Activated T-helper 9 cell treated with anti-CD3 and anti-CD28 coated beads, Interleukin-2, amount 50 U/mL, for 16 hours (primary cell): ENCODE measurements around the gene ANKRD42.

ENCODE experiments used
- DNase-seq: peaks from one replicate; pipeline ENCODE4 v3.0.0-alpha.2; 2020; ENCODE audit warnings: low read depth

ANKRD42 gene

DNA sequence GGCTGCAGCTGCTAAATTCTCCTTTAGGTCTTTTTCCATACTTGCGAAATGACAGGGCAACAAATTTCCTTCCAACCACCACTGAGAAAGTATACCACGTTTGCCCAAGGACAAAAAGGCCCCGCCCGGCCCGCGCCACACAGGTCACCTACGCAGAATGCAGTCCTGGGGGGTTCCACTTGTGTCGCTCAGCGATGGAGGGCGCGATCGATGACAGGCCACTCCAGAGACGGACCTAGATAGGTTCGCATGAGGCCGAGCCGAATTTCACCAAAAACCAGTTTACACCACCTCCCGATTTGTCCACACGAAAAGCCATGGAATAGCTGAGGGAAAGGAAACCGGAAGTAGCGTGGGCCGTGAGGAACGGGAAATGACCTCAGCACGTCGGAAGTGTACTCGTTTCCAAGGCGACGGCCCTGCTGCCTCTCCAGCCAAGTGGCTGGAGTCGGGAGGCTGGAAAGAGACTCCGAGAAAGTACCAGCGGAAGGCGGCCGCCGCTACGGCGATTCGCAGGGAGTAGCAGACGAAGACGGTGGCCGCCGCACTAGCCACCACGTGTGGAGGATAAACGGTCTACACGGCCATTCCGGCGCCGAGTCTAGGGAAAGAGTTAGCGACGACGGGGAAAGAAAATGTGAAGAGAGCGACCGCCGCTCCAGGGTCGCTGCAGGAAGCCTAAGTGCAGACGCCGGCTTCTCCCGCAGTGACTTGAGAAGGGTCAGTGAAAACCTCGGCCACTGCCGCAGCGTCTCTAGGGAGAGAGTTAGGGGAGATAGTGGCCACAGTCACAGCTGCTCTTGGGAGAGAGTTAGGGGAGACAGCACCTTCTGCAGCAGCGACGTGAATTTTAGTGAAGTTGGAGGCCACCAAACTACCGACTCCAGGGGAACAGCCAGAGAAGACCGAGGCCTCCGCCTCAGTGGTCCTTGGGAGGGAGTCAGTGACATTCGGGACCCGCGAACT lies at the start of gene ANKRD42:
ANKRD42 (plus strand) TSS at position 398 of the 966 bp plus-strand sequence. CDS start 959 bp downstream, outside the sequence.
- DNase-seq, result peak; percentile 77

GRCh38 chr11:83147895-83148294 lies 45.6 kb upstream of the ANKRD42 start:
- no peak for DNase-seq

DNA sequence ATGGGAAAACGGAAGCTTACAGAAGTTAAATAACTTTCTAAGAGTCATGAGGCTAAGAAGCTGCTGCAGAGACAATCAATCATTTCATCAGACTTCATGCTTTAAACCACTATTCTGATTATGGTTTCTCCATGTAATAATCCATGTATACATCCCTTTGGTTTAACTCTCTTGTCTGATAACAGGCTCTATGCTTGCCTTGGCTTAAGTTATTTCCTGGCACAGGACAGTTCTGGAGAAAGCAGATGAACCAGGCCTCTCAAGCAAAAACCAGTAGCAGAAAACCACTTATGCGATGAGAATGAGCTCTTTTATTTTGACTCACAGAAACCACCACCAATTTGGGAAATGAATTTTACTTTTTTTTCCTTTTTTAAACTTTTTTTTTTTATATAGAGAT lies 43.1 kb upstream of the ANKRD42 start:
- no peak for DNase-seq

DNA sequence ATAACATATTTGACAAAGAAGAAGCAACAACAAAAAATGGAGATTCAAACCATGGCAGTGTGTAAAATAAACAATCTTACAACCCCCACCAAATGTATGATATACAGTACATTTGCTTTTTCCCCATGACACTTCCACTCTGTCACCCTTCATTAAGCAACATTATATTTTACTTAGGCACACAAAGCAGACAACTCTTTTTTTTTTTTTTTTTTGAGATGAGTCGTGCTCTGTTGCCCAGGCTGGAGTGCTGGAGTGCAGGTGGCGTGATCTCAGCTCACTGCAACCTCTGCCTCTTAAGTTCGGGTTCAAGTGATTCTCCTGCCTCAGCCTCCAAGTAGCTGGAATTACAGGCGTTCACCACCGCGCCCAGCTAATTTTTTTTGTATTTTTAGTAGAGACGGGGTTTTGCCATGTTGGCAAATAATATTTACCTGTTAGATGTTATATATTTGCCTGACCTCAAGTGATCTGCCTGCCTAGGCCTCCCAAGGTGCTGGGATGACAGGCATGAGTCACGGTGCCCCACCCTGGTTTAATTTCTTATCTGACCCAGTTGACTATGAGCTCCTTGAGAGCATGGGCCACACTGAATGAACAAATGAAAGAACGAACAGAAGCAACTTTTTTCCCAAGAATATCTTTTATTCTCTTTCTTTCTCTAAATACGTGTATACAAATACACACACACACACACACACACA lies 42.1 kb upstream of the ANKRD42 start:
- DNase-seq, result no peak

DNA sequence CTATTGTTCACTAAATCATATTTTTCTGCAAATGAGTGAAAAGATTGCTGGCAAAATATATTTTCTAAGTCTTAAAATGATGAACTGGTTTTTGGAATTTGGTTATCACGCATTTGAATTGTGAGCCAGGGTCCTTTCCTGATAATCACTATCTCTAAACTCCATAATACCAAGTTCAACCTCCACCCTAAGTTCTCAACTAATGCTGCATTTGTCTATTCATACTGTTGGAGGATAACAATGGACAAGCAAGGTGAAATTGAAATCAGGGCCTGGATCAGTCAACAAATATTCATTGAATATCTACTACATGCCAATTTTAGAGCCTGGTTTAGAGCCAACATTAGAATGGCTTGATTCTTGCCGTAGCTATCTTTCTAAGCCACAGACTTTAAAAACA lies 41.2 kb upstream of the ANKRD42 start:
- DNase-seq, result no peak

DNA sequence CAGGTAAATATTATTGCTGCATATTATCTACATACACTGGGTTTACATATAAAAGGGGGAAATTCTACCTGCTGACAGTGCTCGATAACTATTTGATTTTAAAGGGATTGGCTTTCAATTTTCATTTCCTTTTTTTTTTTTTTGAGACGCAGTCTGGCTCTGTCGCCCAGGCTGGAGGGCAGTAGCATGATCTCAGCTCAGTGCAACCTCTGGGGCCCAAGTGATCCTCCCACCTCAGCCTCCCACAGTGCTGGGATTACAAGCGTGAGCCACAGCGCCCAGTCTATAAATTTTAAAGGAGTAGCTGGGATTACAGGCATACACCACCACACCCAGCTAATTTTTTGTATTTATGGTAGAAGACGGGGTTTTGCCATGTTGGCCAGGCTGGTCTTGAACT lies 39.7 kb upstream of the ANKRD42 start:
- no peak for DNase-seq

GRCh38 chr11:83156144-83156995 lies 37.1 kb upstream of the ANKRD42 start:
- DNase-seq, result peak; percentile 97

DNA sequence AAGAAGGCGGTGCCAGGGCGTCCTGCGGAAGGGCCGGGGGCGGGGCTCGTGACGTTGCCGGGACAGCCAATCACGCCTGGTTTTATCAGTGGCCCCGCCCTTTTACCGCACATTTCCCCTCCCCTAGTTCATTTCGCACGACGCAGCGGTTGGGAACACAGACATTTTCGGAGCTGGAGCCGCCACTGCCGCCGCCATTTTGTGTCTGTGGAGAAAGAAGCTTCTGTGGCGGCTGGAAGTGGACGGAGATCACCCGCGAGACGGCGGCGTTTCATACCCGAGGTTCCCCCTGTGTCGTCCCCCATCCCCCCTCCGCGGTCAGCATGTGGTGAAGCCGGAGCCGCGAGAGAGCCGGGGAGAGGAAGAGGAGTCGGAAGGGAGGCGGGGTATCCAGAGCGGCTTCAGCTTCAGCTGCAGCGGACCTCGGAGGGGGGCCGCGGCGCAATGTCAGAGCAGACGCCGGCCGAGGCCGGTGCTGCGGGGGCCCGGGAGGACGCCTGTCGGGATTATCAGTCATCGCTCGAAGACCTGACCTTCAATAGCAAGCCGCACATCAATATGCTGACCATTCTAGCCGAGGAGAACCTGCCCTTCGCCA lies 36.4 kb upstream of the ANKRD42 start, which contains the start of gene PCF11:
PCF11 (plus strand) TSS at position 136 of the 598 bp plus-strand sequence; CDS start at position 445, 309 bp downstream.
- no peak for DNase-seq

DNA sequence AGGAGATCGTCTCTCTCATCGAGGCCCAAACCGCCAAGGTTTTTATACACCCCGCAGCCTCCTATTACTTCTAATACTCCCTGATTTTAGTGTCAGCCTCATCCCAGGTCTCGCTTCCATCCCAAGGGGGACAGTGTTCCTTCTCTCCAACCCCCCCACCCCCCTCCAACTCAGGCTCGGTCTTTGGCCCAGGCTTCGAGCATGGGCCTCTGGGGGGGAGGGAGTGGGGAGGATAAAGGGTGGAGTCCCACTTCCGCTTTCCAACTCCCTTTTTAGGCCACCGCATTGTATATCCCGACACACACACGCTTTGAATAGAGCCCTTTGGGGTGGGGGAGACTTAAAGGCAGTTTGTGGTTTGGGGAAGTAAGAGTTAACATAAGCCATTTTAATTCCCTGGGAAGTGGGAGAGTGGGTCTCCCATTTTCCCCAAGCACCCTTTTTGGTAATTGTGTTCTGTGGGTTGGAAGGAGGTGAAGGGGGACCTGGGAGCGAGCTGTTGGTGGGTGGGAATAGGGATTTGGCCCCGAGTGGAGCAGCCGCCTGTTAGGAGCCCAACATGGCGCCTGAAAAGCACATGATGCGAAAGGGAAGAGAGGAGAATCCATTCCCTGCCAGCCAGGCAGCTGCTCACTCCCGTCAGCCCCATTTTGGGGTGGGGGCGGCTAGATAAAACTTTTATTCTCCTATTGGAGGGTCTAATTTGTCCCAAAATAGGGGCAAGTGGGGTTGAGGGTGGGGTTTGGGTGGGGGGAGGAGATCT lies 35.7 kb upstream of the ANKRD42 start:
- peak; percentile 23 for DNase-seq

GRCh38 chr11:83158357-83158786 lies 35.1 kb upstream of the ANKRD42 start:
- DNase-seq, result no peak

DNA sequence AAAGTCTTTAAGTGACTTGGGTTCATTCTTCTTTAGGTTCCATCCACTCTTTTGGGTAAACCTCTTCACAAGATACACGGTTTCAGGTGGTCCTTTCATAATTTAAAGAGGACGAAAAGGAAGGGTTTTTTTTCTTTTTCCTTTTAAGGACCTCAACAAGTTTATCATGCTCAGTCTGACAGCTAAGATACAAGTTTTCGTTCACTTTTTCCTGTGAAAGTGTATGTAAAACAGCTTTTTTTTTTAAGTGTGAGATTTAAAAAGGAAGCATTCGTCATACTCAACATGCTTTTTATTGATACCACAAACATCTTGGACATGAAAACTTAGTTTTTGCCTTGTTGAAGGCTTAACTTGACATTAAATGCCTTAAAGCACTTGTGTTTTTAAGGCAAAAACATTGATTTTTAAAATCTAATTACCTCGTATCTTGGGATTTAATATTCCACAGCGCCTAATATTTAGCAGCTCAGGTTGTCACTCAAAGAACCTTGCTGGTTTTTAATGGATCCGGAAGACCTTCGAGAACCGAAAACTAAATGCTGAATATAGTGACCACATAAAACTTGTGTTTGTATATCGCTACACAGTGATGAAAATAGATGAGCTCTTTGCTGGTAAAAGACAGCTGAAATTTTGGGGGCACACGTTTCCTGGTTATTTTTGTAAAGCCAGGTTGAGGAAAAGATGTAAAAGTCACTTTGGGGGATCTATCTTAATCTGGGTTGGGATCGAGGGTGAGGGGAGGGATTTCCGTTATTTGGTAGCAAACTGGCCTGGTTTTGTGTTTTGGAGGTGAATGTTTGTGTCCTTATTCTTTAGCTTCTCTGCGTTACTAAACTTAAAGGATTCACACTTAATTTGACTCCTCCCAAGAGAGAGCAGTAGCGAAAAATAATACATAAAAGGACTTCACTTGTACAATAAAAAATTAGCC lies 34.3 kb upstream of the ANKRD42 start:
- DNase-seq, result no peak

GRCh38 chr11:83159902-83160865 lies 33.3 kb upstream of the ANKRD42 start:
- DNase-seq, result no peak

DNA sequence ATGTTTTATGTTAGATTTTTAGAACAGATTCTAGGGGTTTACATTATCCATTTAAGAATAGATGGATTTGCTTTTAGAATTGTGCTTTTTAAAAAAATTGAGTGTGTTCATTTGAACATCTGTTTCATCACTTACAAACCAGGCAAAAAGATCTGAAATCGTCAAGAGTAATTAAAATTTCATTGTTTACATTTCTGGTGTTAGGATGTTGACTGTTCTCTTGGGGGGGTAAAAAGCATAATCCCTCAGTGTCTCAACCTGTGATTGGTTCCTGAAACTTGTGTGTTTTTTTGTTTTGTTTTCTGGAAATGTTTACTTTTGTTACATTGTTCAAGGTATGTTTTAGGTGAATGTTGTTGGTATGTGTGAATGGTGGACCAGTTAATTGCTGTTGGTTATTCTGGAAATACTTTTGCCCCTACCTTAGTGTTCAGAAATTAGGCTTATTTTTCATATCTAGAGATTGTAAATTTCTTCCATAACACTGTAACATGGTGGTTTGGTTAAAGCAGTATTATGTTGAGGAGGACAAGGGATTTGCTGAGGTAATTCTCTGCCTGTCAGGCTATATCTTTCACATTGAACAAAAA lies 31.8 kb upstream of the ANKRD42 start:
- no peak for DNase-seq

DNA sequence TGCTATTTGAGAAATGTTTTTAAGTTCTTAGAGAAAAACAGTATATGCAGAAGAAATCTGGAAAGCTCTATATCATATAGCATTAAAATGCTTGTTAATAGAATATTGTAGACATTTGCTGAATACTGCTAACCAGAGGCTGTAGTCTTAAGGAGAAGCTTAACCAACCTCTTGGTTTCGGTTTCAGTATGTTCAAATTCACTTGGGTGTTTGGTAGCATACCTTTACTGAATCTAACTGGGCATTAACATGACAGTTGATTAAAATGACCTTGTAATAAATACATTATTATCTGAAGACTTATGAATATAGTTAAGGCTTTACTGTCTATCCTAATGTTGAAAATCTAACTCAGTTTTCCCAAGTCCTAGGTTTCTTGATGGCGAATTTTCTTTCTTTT lies 31.1 kb upstream of the ANKRD42 start:
- no peak for DNase-seq

DNA sequence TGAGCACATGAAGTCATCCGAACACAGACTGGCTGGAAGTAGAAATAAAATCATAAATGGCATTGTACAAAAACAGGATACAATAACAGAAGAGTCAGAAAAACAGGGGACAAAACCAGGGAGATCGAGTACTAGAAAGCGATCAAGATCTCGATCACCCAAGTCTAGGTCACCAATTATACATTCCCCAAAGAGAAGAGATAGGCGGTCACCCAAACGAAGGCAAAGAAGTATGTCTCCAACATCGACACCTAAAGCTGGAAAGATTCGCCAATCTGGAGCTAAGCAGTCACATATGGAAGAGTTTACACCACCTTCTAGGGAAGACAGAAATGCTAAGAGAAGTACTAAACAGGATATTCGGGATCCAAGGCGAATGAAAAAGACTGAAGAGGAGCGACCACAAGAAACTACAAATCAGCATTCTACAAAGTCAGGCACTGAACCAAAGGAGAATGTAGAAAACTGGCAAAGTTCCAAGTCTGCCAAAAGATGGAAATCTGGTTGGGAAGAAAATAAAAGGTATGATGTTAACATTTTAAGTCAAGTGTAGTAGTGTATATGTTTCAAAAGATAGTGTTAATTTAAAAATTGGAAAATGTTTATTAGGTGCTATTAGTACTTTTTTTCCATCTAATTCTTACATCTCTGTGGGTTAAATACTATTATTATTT lies 27.2 kb upstream of the ANKRD42 start:
- DNase-seq, result no peak

- DNase-seq, result no peak
Observed at GRCh38 chr11:83168756-83169155, 24.8 kb upstream of the ANKRD42 start.

DNA sequence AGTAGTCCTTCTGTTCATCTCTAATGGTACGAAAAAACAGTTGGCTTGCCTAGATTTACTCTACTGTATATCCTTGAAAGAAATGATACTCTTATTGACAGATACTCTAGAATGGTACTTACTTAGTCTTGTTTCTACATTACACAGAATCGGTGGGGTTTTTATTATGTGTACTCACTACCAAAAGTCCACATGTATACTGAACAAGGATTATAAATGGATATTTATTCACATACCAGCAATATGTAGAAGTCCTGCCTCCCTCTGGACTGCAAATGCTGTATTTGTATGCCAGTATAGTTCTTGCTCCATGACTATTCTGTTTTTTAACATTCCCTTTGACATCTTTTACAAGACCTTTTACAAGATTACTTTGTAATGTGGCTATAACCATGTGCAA lies 22.6 kb upstream of the ANKRD42 start:
- DNase-seq, result no peak

DNA sequence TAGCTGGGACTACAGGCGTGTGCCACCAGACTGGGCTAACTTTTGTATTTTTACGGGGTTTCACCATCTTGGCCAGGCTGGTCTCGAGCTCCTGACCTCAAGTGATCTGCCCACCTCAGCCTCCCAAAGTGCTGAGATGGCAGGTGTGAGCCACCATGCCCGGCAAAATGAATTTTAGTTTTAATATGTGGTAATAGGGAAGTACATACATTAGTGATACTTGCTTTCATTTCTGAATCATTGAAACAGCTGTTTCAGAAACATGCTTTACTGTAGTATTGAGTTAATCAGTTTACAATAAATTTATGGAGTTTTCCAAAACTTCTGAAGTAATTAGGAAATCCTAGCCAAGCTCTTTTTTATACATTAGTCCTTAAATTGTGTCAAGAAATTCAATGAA lies 21.0 kb upstream of the ANKRD42 start:
- DNase-seq, result no peak
